PC-9 (cell line): ENCODE results near the gene IL23R. TPM values are rescaled to one million over a fixed set of nuclear protein-coding genes. Genes with fewer than 3 reads are reported as not detected.

ENCODE experiments used
- BruUV-seq: library from RNA; stranded (reverse); fragments of 400-500 nt; replicated peaks from 2 replicates; lab custom pipeline; 2021; lab: Mats Ljungman, UMichigan
- CTCF ChIA-PET: fragments of 300-600 bp; sonication (Branson Sonifier 250); formaldehyde crosslinking; loops from one replicate; lab custom pipeline; 2022; ENCODE audit warnings: antibody characterized with exemption; lab: Charles Lee
- POLR2A ChIA-PET: fragments of 300-600 bp; sonication (Branson Sonifier 250); formaldehyde crosslinking; loops from one replicate; lab custom pipeline; 2022; ENCODE audit warnings: antibody characterized with exemption; ENCODE audit not compliant: unreplicated experiment; lab: Charles Lee
- DNase-seq, 2 experiments: peaks; one replicate each; pipeline versions ENCODE4 v3.0.0 to v3.0.0-alpha.2; 2015 to 2022; ENCODE audit warnings: mixed read lengths in 1 of 2
- H2AFZ ChIP-seq: fragments of 200-600 bp; sonication (generic); 2 replicates; pipeline ENCODE4 v1.8.1; 2017; ENCODE audit warnings: antibody characterized with exemption
- H3F3A ChIP-seq: fragments of 200-600 bp; sonication (generic); 2 replicates; pipeline ENCODE4 v1.8.1; 2017; ENCODE audit warnings: antibody characterized with exemption, mild to moderate bottlenecking, low read depth; ENCODE audit not compliant: insufficient read depth
- H3K27ac ChIP-seq: fragments of 200-600 bp; sonication (generic); 2 replicates; pipeline ENCODE4 v1.6.1; 2016; ENCODE audit warnings: mixed run types
- H3K27me3 ChIP-seq: fragments of 200-600 bp; sonication (generic); 2 replicates; pipeline ENCODE4 v1.6.1; 2016; ENCODE audit warnings: low read depth, mixed run types; ENCODE audit not compliant: insufficient read depth
- H3K36me3 ChIP-seq: fragments of 200-600 bp; sonication (generic); 2 replicates; pipeline ENCODE4 v1.6.1; 2016; ENCODE audit warnings: low read depth, mixed run types
- H3K4me1 ChIP-seq: fragments of 200-600 bp; sonication (generic); replicated peaks from 2 replicates; pipeline ENCODE4 v1.6.1; 2016; ENCODE audit warnings: mixed run types; ENCODE audit not compliant: insufficient read depth
- H3K4me2 ChIP-seq: fragments of 200-600 bp; sonication (generic); 2 replicates; pipeline ENCODE4 v1.6.1; 2017; ENCODE audit warnings: mixed run types
- H3K4me3 ChIP-seq: fragments of 200-600 bp; sonication (generic); 2 replicates; pipeline ENCODE4 v1.6.1; 2016; ENCODE audit warnings: mixed run types
- H3K79me2 ChIP-seq: fragments of 200-600 bp; sonication (generic); 2 replicates; pipeline ENCODE4 v1.6.1; 2017; ENCODE audit warnings: low read depth, mixed run types
- H3K9me2 ChIP-seq: fragments of 200-600 bp; sonication (generic); 2 replicates; pipeline ENCODE4 v1.8.1; 2017; ENCODE audit warnings: mild to moderate bottlenecking; ENCODE audit not compliant: insufficient read depth
- H3K9me3 ChIP-seq: fragments of 200-600 bp; sonication (generic); 2 replicates; pipeline ENCODE4 v1.8.1; 2016; ENCODE audit warnings: low read depth; ENCODE audit not compliant: insufficient read depth
- H4K20me1 ChIP-seq: fragments of 200-600 bp; sonication (generic); 2 replicates; pipeline ENCODE4 v1.8.1; 2017; ENCODE audit not compliant: insufficient read depth
- CTCF ChIP-seq: fragments of 200-600 bp; sonication (generic); conservative IDR thresholded peaks from 2 replicates; pipeline ENCODE4 v1.6.1; 2017; ENCODE audit warnings: mixed run types, antibody characterized with exemption, mild to moderate bottlenecking, moderate library complexity
- EZH2 ChIP-seq: fragments of 200-600 bp; sonication (generic); IDR thresholded peaks from 2 replicates; pipeline ENCODE4 v1.8.0; 2017; ENCODE audit warnings: antibody characterized with exemption, low read depth
- intact Hi-C: fragments of 100-400 bp; cut with micrococcal nuclease; formaldehyde crosslinking; loops from one replicate; pipeline ENCODE4 v1.10.0; 2022; ENCODE audit not compliant: unreplicated experiment
- total RNA-seq: library from RNA; stranded (reverse); gene quantifications from 2 replicates; pipeline ENCODE4 v1.2.3, GENCODE V29; 2021

IL23R gene
- total RNA-seq, 1 experiment from 2014 or later, result not detected

GRCh38 chr1:67306547-67306946, 140.3 kb downstream of the IL23R start:
- no peak overlapping the region for H3K4me2 ChIP-seq
- no peaks in the 10 kb centered on the region for H3K4me1 ChIP-seq
- no peaks in the 10 kb centered on the region for H3K79me2 ChIP-seq
- no peak overlapping the region for H3K4me3 ChIP-seq
- no peak overlapping the region for H3K27ac ChIP-seq
- H2AFZ ChIP-seq, result no peak overlapping the region
- H3K9me3 ChIP-seq, result no peaks in the 10 kb centered on the region
- TF ChIP-seq EZH2 (no peak), CTCF (no peak)
- no TSS peak for BruUV-seq
- H3K27me3 ChIP-seq, result no peaks in the 10 kb centered on the region
- H3K9me2 ChIP-seq, result no peaks in the 10 kb centered on the region
- ChIA-PET CTCF (no interaction called here), POLR2A (no interaction called here)
- H3F3A ChIP-seq, result no peaks in the 10 kb centered on the region
- no peaks in the 10 kb centered on the region for H3K36me3 ChIP-seq
- intact Hi-C loops, result no loop called here
- H4K20me1 ChIP-seq, result no peaks in the 10 kb centered on the region
- no peak for DNase-seq

- no peaks in the 10 kb centered on the region for H4K20me1 ChIP-seq
- no peak within 1 kb of the TSS for H3K4me3 ChIP-seq
- no peaks in the 10 kb centered on the region for H3K36me3 ChIP-seq
- no peaks in the 10 kb centered on the region for H3K27me3 ChIP-seq
- ChIA-PET POLR2A (no interaction called here), CTCF (no interaction called here)
- H2AFZ ChIP-seq, result no peak within 1 kb of the TSS
- no peaks in the 10 kb centered on the region for H3K4me1 ChIP-seq
- DNase-seq, result no peak
- no peak for TF ChIP-seq CTCF
- no peak for TF ChIP-seq EZH2
- intact Hi-C loops, result no loop called here
- no peaks in the 10 kb centered on the region for H3K9me3 ChIP-seq
- no peaks in the 10 kb centered on the region for H3F3A ChIP-seq
- no peaks in the 10 kb centered on the region; the same call in 1 of the 2 replicates for H3K9me2 ChIP-seq
- no peak within 1 kb of the TSS for H3K4me2 ChIP-seq
- H3K27ac ChIP-seq, result no peak within 1 kb of the TSS
- no peaks in the 10 kb centered on the region for H3K79me2 ChIP-seq
- no TSS peak for BruUV-seq
Measured at GRCh38 chr1:67307251-67308060, 141.2 kb downstream of the IL23R start, which contains the start of gene IL12RB2. Gene IL12RB2 (plus strand): TSS chr1:67307873. CDS start chr1:67320369, 12,496 bp downstream.

- no peak overlapping the region for H2AFZ ChIP-seq
- H3K27me3 ChIP-seq, result no peaks in the 10 kb centered on the region
- no peaks in the 10 kb centered on the region for H4K20me1 ChIP-seq
- H3K36me3 ChIP-seq, result no peaks in the 10 kb centered on the region
- TF ChIP-seq EZH2, result no peak
- no peak for TF ChIP-seq CTCF
- H3K27ac ChIP-seq, result no peak overlapping the region
- H3K79me2 ChIP-seq, result no peaks in the 10 kb centered on the region
- no peaks in the 10 kb centered on the region for H3K9me3 ChIP-seq
- no peak overlapping the region for H3K4me3 ChIP-seq
- no peaks in the 10 kb centered on the region; the same call in 1 of the 2 replicates for H3K9me2 ChIP-seq
- no peaks in the 10 kb centered on the region for H3F3A ChIP-seq
- no peak overlapping the region for H3K4me2 ChIP-seq
- no peak for DNase-seq
- intact Hi-C loops, result no loop called here
- no peaks in the 10 kb centered on the region for H3K4me1 ChIP-seq
- POLR2A ChIA-PET, result no interaction called here
- BruUV-seq, result no TSS peak
- CTCF ChIA-PET, result no interaction called here
Measured at GRCh38 chr1:67308136-67308535, 141.9 kb downstream of the IL23R start.

Other genes starting within 250 kb of the IL23R start
- 8.2 and 12.6 TPM in 2 replicates for gene DNAI4, start 241.6 kb upstream of the IL23R start, total RNA-seq
- gene MIER1, start 241.5 kb upstream of the IL23R start, total RNA-seq, result 26.5 and 30.4 TPM in 2 replicates
- gene SLC35D1, start 112.3 kb upstream of the IL23R start, total RNA-seq, result 2.3 and 2.6 TPM in 2 replicates
- not detected in 2 replicates for gene C1orf141, start 31.5 kb upstream of the IL23R start, total RNA-seq
- gene IL12RB2, start 141.4 kb downstream of the IL23R start, total RNA-seq, result not detected in 2 replicates